SIG-M5 (cell line): Measurements from ENCODE around the gene ACP5.

Experiments
- DNase-seq: peaks from one replicate; lab custom pipeline; 2025; lab: John Stamatoyannopoulos, UW

Gene ACP5

GRCh38 chr19:11547929-11548700 lies 29.3 kb downstream of the ACP5 start:
- no peak for DNase-seq

GRCh38 chr19:11541238-11541637 lies 36.2 kb downstream of the ACP5 start:
- DNase-seq, result no peak

- DNase-seq, result no peak
Measured at GRCh38 chr19:11540645-11541044, 36.8 kb downstream of the ACP5 start.

GRCh38 chr19:11539495-11540365 lies 37.7 kb downstream of the ACP5 start:
- DNase-seq, result no peak

- no peak for DNase-seq
Measured at GRCh38 chr19:11538232-11539036, 39.0 kb downstream of the ACP5 start, which contains the start of gene CNN1. TSS of gene CNN1 (plus strand) at chr19:11538851. CDS start at chr19:11538928, 77 bp downstream.

GRCh38 chr19:11535792-11536595 lies 41.5 kb downstream of the ACP5 start:
- DNase-seq, result no peak

- DNase-seq, result no peak
Measured at GRCh38 chr19:11534948-11535347, 42.5 kb downstream of the ACP5 start.

- DNase-seq, result no peak
Measured at GRCh38 chr19:11534538-11534937, 42.9 kb downstream of the ACP5 start.

GRCh38 chr19:11530432-11530831 lies 47.0 kb downstream of the ACP5 start:
- DNase-seq, result no peak

- peak; percentile 64 for DNase-seq
Measured at GRCh38 chr19:11528551-11529341, 48.7 kb downstream of the ACP5 start, which contains the start of gene ECSIT. TSS of gene ECSIT (minus strand) at chr19:11529134. CDS start at chr19:11519170, 9,964 bp downstream.
